ENCODE data around the gene TEX22.

Gene TEX22

GRCh38 chr14:105446971-105447370, 48.6 kb downstream of the TEX22 start:
- H2BK5ac ChIP-seq (ENCODE audit: low read length), result no peak overlapping the region
- peak overlapping the region; percentile 38 for H3K18ac ChIP-seq (ENCODE audit: low read length)
- H3K4me3 ChIP-seq (ENCODE audit: low read length in 2 of 2), result no peak overlapping the region
- peaks cover 42 to 66% of the 10 kb centered on the region in 2 donors for H3K36me3 ChIP-seq (replicated peaks in 1 of 2; ENCODE audit: control insufficient read depth in 2 of 2, insufficient read depth in 2 of 2, low read length in 2 of 2)
- no peak overlapping the region for H3K4me2 ChIP-seq (ENCODE audit: insufficient read depth, low read length, poor library complexity, severe bottlenecking)
- H2BK12ac ChIP-seq (ENCODE audit: low read length), result no peak overlapping the region
- no peak overlapping the region for H2AK5ac ChIP-seq (ENCODE audit: low read depth, low read length)
- peaks cover 0 to 2% of the 10 kb centered on the region in 2 donors for H3K9me3 ChIP-seq (replicated peaks in 1 of 2; ENCODE audit: control insufficient read depth in 2 of 2, insufficient read depth in 1 of 2, low read depth in 1 of 2, low read length in 2 of 2)
- DNase-seq (ENCODE audit: low spot score), result no peak
- H3K27ac ChIP-seq (replicated peaks; ENCODE audit: low read length), result no peak overlapping the region
- H3K14ac ChIP-seq (ENCODE audit: low read length), result no peak overlapping the region
- peaks cover 30% of the 10 kb centered on the region for H3K79me1 ChIP-seq (ENCODE audit: low read depth, low read length)
- H3K27me3 ChIP-seq (ENCODE audit: control insufficient read depth in 3 of 3, insufficient read depth in 3 of 3, low read depth in 1 of 3, low read length in 3 of 3), result no peaks in the 10 kb centered on the region
- no peak overlapping the region for H4K91ac ChIP-seq (ENCODE audit: low read depth, low read length, poor library complexity)
- no peaks in the 10 kb centered on the region for H3K4me1 ChIP-seq (ENCODE audit: control insufficient read depth in 2 of 2, insufficient read depth in 1 of 2, low read depth in 1 of 2, low read length in 2 of 2)
- no peak overlapping the region for H2AFZ ChIP-seq (ENCODE audit: low read length)
- H3K4ac ChIP-seq (ENCODE audit: low read length), result no peak overlapping the region
- no peak overlapping the region for H2BK15ac ChIP-seq (ENCODE audit: low read length)
- no CpG with 5 or more reads among the region's 14 CpGs for WGBS, 2 donors (ENCODE audit: extremely low coverage in 2 of 2, insufficient read length in 2 of 2, insufficient replicate concordance in 1 of 2)
- H3K9ac ChIP-seq (ENCODE audit: low read depth, low read length, poor library complexity), result peak overlapping the region; percentile 81
- H3K23ac ChIP-seq (ENCODE audit: low read depth, low read length, poor library complexity), result no peak overlapping the region
- no peak overlapping the region for H4K8ac ChIP-seq (ENCODE audit: low read depth, low read length)
- H2BK120ac ChIP-seq (ENCODE audit: low read depth, low read length), result no peak overlapping the region

DNA sequence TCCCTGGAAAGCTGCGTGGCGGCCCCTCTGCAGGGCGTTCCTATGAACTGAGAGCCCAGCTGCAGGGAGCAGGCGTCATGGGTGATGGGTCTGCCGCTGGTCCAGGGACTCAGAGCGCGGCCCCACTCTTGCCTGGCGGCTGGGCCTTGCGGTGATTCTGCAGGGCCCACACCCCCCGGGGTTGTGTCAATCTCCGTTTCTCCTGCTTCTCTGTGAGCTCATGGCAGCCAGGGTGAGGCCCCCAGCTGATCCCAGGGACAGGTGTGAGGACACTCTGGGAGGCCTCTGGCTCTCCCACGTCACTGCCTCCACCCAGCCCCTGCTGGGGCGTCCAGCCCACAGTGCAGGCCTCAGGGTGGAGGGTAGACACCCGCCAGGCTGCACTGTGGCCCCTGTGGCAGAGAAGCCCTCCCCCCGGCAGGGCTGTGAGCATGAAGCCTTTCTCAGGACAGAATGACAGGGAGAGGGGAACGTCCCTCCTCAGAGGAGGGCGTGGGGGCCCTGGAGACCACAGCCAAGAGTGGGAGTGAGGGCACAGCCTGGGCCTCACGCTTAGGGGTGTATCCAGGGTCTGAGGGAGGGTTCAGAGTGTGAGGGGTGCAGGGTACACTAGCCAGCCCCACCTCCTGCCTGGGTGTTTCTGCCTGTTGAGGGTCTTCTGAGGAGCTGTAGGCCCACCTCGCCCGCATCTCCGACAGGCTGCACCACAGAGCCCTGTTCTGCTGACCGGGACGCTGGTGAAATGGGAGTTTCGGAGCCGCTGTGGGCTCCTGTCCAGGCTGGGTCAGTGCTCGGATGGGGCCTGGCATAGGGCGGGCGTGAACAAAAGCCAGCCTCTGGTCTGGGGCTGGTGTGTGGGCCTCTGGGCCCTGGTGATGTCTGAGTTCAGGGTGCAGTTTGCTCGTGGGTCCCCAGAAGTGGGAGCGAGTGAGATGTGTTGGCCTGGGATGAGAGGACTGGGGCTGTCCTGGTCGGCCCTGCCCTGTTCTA, 49.6 kb downstream of the TEX22 start:
- no peak for DNase-seq (ENCODE audit: low spot score)
- H2BK5ac ChIP-seq (ENCODE audit: low read length), result no peak overlapping the region
- H3K4me2 ChIP-seq (ENCODE audit: insufficient read depth, low read length, poor library complexity, severe bottlenecking), result no peak overlapping the region
- H3K18ac ChIP-seq (ENCODE audit: low read length), result peak overlapping the region; percentile 64
- H3K27me3 ChIP-seq (ENCODE audit: control insufficient read depth in 3 of 3, insufficient read depth in 3 of 3, low read depth in 1 of 3, low read length in 3 of 3), result no peaks in the 10 kb centered on the region
- no peak overlapping the region for H3K4ac ChIP-seq (ENCODE audit: low read length)
- peak overlapping the region; percentile 43 for H3K23ac ChIP-seq (ENCODE audit: low read depth, low read length, poor library complexity)
- WGBS, 2 donors (ENCODE audit: extremely low coverage in 2 of 2, insufficient read length in 2 of 2, insufficient replicate concordance in 1 of 2), result no CpG with 5 or more reads among the region's 31 CpGs
- no peak overlapping the region for H2BK120ac ChIP-seq (ENCODE audit: low read depth, low read length)
- H3K79me1 ChIP-seq (ENCODE audit: low read depth, low read length), result peaks cover 30% of the 10 kb centered on the region
- H3K4me1 ChIP-seq (ENCODE audit: control insufficient read depth in 2 of 2, insufficient read depth in 1 of 2, low read depth in 1 of 2, low read length in 2 of 2), result no peaks in the 10 kb centered on the region
- peaks cover 0 to 2% of the 10 kb centered on the region in 2 donors for H3K9me3 ChIP-seq (replicated peaks in 1 of 2; ENCODE audit: control insufficient read depth in 2 of 2, insufficient read depth in 1 of 2, low read depth in 1 of 2, low read length in 2 of 2)
- no peak overlapping the region for H2AFZ ChIP-seq (ENCODE audit: low read length)
- H2BK12ac ChIP-seq (ENCODE audit: low read length), result peak overlapping the region; percentile 10
- peaks cover 41 to 66% of the 10 kb centered on the region in 2 donors for H3K36me3 ChIP-seq (replicated peaks in 1 of 2; ENCODE audit: control insufficient read depth in 2 of 2, insufficient read depth in 2 of 2, low read length in 2 of 2)
- no peak overlapping the region for H4K91ac ChIP-seq (ENCODE audit: low read depth, low read length, poor library complexity)
- no peak overlapping the region for H3K9ac ChIP-seq (ENCODE audit: low read depth, low read length, poor library complexity)
- no peak overlapping the region for H3K14ac ChIP-seq (ENCODE audit: low read length)
- no peak overlapping the region for H4K8ac ChIP-seq (ENCODE audit: low read depth, low read length)
- no peak overlapping the region for H2BK15ac ChIP-seq (ENCODE audit: low read length)
- H2AK5ac ChIP-seq (ENCODE audit: low read depth, low read length), result no peak overlapping the region
- no peak overlapping the region for H3K4me3 ChIP-seq (ENCODE audit: low read length in 2 of 2)
- no peak overlapping the region for H3K27ac ChIP-seq (replicated peaks; ENCODE audit: low read length)

DNA sequence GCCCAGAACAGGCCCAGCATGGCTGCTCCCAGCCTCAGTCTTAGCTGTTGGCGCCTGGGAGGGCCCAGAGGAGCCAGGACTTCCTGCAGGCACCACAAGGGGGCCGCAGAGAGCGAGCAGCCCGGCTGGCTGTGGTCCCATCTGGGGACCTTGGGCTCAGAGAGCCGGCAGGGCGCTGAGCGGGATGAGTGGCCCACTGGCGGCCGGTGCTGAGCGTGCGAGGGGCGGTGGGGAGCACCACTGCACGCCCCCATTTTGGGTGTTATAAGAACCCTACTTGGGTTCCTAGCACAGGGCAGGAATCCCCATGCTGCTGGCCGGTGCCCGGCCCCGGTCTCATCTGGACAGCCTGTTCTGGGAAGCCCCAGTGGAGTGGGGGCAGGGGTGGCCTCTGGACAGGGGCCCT, 50.4 kb downstream of the TEX22 start:
- no peak overlapping the region for H2BK15ac ChIP-seq (ENCODE audit: low read length)
- DNase-seq (ENCODE audit: low spot score), result peak; percentile 37
- no CpG with 5 or more reads among the region's 16 CpGs for WGBS, 2 donors (ENCODE audit: extremely low coverage in 2 of 2, insufficient read length in 2 of 2, insufficient replicate concordance in 1 of 2)
- no peak overlapping the region for H3K4me2 ChIP-seq (ENCODE audit: insufficient read depth, low read length, poor library complexity, severe bottlenecking)
- no peak overlapping the region for H3K23ac ChIP-seq (ENCODE audit: low read depth, low read length, poor library complexity)
- H3K4me3 ChIP-seq (ENCODE audit: low read length in 2 of 2), result no peak overlapping the region
- no peak overlapping the region for H3K9ac ChIP-seq (ENCODE audit: low read depth, low read length, poor library complexity)
- no peak overlapping the region for H2BK120ac ChIP-seq (ENCODE audit: low read depth, low read length)
- H3K36me3 ChIP-seq (replicated peaks in 1 of 2; ENCODE audit: control insufficient read depth in 2 of 2, insufficient read depth in 2 of 2, low read length in 2 of 2), result peaks cover 42 to 67% of the 10 kb centered on the region in 2 donors
- no peak overlapping the region for H3K14ac ChIP-seq (ENCODE audit: low read length)
- no peak overlapping the region for H2BK5ac ChIP-seq (ENCODE audit: low read length)
- no peak overlapping the region for H2BK12ac ChIP-seq (ENCODE audit: low read length)
- H3K9me3 ChIP-seq (replicated peaks in 1 of 2; ENCODE audit: control insufficient read depth in 2 of 2, insufficient read depth in 1 of 2, low read depth in 1 of 2, low read length in 2 of 2), result peaks cover 0 to 2% of the 10 kb centered on the region in 2 donors
- H4K8ac ChIP-seq (ENCODE audit: low read depth, low read length), result no peak overlapping the region
- H3K27ac ChIP-seq (replicated peaks; ENCODE audit: low read length), result no peak overlapping the region
- no peaks in the 10 kb centered on the region for H3K4me1 ChIP-seq (ENCODE audit: control insufficient read depth in 2 of 2, insufficient read depth in 1 of 2, low read depth in 1 of 2, low read length in 2 of 2)
- H4K91ac ChIP-seq (ENCODE audit: low read depth, low read length, poor library complexity), result no peak overlapping the region
- H3K18ac ChIP-seq (ENCODE audit: low read length), result no peak overlapping the region
- H3K27me3 ChIP-seq (ENCODE audit: control insufficient read depth in 3 of 3, insufficient read depth in 3 of 3, low read depth in 1 of 3, low read length in 3 of 3), result no peaks in the 10 kb centered on the region
- H3K79me1 ChIP-seq (ENCODE audit: low read depth, low read length), result peaks cover 30% of the 10 kb centered on the region
- no peak overlapping the region for H3K4ac ChIP-seq (ENCODE audit: low read length)
- H2AFZ ChIP-seq (ENCODE audit: low read length), result no peak overlapping the region
- H2AK5ac ChIP-seq (ENCODE audit: low read depth, low read length), result no peak overlapping the region
